ENCODE data around the gene ROBO2.

ROBO2 gene

DNA sequence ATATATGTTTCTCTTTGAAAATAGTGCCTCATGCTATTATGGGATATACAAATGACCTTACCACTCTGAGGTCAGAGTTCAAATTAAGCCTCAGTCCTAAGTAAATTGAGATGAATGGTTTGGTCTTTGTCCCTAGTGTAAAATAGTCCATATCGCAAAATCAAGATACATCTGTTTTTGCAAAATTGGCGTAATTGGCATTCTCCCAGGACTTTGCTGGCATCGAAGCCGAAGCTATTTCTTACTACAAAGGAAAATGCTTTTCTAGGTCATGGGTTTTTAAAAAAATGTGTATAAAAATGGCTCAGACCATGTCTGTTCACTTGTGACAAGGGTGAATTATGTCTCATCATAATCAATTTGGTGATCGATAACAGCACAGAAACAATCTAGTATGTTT lies 25.9 kb downstream of the ROBO2 start:
- no peak for DNase-seq (ENCODE audit: low read depth)
- TF ChIP-seq, protein P1, sequence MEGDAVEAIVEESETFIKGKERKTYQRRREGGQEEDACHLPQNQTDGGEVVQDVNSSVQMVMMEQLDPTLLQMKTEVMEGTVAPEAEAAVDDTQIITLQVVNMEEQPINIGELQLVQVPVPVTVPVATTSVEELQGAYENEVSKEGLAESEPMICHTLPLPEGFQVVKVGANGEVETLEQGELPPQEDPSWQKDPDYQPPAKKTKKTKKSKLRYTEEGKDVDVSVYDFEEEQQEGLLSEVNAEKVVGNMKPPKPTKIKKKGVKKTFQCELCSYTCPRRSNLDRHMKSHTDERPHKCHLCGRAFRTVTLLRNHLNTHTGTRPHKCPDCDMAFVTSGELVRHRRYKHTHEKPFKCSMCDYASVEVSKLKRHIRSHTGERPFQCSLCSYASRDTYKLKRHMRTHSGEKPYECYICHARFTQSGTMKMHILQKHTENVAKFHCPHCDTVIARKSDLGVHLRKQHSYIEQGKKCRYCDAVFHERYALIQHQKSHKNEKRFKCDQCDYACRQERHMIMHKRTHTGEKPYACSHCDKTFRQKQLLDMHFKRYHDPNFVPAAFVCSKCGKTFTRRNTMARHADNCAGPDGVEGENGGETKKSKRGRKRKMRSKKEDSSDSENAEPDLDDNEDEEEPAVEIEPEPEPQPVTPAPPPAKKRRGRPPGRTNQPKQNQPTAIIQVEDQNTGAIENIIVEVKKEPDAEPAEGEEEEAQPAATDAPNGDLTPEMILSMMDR (IDR thresholded peaks at IDR 0.05; ENCODE audit: insufficient read depth, low read depth, low read length, missing control alignments): no peak
- H3K4me3 ChIP-seq (ENCODE audit: low read length): no peak overlapping the region

- TF ChIP-seq, protein P1 (IDR thresholded peaks at IDR 0.05; ENCODE audit: insufficient read depth, low read depth, low read length, missing control alignments): no peak
- H3K4me3 ChIP-seq (ENCODE audit: low read length): no peak overlapping the region
- no peak for DNase-seq (ENCODE audit: low read depth)
These were observed 26.9 kb downstream of the ROBO2 start for GRCh38 chr3:77066829-77067228.

- no peak overlapping the region for H3K4me3 ChIP-seq (ENCODE audit: low read length)
- TF ChIP-seq, protein P1 (IDR thresholded peaks at IDR 0.05; ENCODE audit: insufficient read depth, low read depth, low read length, missing control alignments): no peak
- DNase-seq (ENCODE audit: low read depth): no peak
These were observed 28.9 kb downstream of the ROBO2 start for GRCh38 chr3:77068808-77069207.

DNA sequence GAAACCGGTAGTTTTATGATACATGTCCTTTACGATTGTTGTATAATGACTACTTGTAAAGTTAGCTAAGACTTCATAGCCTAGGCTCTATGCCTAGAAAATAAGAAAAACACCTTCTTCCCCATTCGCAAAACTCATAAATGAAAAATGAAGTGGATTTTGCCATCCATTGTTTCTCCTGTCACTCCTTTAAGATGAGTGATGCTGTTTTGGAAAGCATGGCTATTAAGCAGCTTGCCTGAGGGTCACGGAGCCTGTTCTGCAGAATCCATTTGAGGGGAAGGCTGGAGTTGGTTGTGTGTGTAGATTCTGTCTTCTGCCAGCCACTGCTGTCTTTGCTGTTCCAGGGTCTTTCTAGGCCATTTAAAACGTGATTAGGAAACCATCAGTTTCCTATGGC lies 31.5 kb downstream of the ROBO2 start:
- TF ChIP-seq, protein P1 (IDR thresholded peaks at IDR 0.05; ENCODE audit: insufficient read depth, low read depth, low read length, missing control alignments): no peak
- DNase-seq (ENCODE audit: low read depth): no peak
- no peak overlapping the region for H3K4me3 ChIP-seq (ENCODE audit: low read length)

DNA sequence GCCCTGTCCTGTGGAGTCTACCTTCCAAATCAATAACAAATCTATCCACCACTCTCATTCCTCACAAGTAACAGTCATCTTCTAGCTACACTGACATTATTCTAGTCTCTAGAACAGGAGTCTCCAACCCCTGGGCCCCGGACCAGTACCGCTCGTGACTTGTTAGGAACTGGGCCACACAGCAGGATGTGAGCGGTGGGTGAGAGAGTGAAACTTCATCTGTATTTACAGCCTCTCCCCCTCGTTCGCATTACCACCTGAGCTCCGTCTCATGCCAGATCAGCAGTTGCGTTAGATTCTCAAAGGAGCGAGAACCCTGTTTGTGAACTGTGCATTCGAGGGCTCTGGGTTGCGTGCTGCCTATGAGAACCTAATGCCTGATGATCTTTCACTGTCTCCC lies 31.9 kb downstream of the ROBO2 start:
- no peak for DNase-seq (ENCODE audit: low read depth)
- no peak overlapping the region for H3K4me3 ChIP-seq (ENCODE audit: low read length)
- TF ChIP-seq, protein P1 (IDR thresholded peaks at IDR 0.05; ENCODE audit: insufficient read depth, low read depth, low read length, missing control alignments): no peak

- H3K4me3 ChIP-seq (ENCODE audit: low read length): no peak overlapping the region
- no peak for DNase-seq (ENCODE audit: low read depth)
- TF ChIP-seq, protein P1 (IDR thresholded peaks at IDR 0.05; ENCODE audit: insufficient read depth, low read depth, low read length, missing control alignments): no peak
These were observed 32.3 kb downstream of the ROBO2 start for GRCh38 chr3:77072232-77072631.

DNA sequence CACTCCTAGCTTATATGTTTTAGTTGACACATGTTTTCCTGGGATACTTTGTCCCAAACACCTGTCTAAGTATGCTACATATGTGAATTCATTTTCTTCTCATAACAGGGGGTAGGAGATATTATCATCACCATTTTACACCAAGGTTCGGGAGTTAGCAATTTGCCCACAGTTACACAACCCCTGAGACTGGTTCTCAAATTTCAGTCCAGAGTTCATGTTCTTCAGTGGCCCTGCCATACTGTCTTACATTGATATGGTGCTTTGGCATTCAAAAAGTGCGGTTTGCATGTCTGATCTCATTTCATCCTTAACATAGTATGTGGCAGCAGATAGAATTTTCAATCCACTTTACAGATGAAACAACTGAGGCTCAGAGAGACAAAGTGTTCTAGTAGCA lies 38.4 kb downstream of the ROBO2 start:
- DNase-seq (ENCODE audit: low read depth): no peak
- TF ChIP-seq, protein P1 (IDR thresholded peaks at IDR 0.05; ENCODE audit: insufficient read depth, low read depth, low read length, missing control alignments): no peak
- no peak overlapping the region for H3K4me3 ChIP-seq (ENCODE audit: low read length)
